ENCODE data around the gene ADM2.

ADM2 gene

GRCh38 chr22:50467773-50468440 lies 13.4 kb upstream of the ADM2 start:
- TF ChIP-seq CTCF (IDR thresholded peaks at IDR 0.05; ENCODE audit: borderline replicate concordance, control extremely low read depth, extremely low read depth, insufficient read depth, missing control alignments), result no peak
- in situ Hi-C loops (cut with MboI; ENCODE audit: low sequenced_read_pairs, unreplicated experiment), result no loop called here
- DNase-seq (ENCODE audit: low spot score), result no peak

- TF ChIP-seq CTCF (IDR thresholded peaks at IDR 0.05; ENCODE audit: borderline replicate concordance, control extremely low read depth, extremely low read depth, insufficient read depth, missing control alignments), result no peak
- in situ Hi-C loops (cut with MboI; ENCODE audit: low sequenced_read_pairs, unreplicated experiment), result no loop called here
- no peak for DNase-seq (ENCODE audit: low spot score)
Measured at GRCh38 chr22:50468626-50469025, 12.7 kb upstream of the ADM2 start.

GRCh38 chr22:50469377-50470305 lies 11.7 kb upstream of the ADM2 start:
- in situ Hi-C loops (cut with MboI; ENCODE audit: low sequenced_read_pairs, unreplicated experiment), result no loop called here
- no peak for TF ChIP-seq CTCF (IDR thresholded peaks at IDR 0.05; ENCODE audit: borderline replicate concordance, control extremely low read depth, extremely low read depth, insufficient read depth, missing control alignments)
- peak; percentile 94 for DNase-seq (ENCODE audit: low spot score)

- no peak for DNase-seq (ENCODE audit: low spot score)
- no peak for TF ChIP-seq CTCF (IDR thresholded peaks at IDR 0.05; ENCODE audit: borderline replicate concordance, control extremely low read depth, extremely low read depth, insufficient read depth, missing control alignments)
- in situ Hi-C loops (cut with MboI; ENCODE audit: low sequenced_read_pairs, unreplicated experiment), result no loop called here
Measured at GRCh38 chr22:50470491-50470890, 10.9 kb upstream of the ADM2 start.

GRCh38 chr22:50471197-50471847 lies 10.0 kb upstream of the ADM2 start:
- in situ Hi-C loops (cut with MboI; ENCODE audit: low sequenced_read_pairs, unreplicated experiment), result no loop called here
- DNase-seq (ENCODE audit: low spot score), result no peak
- TF ChIP-seq CTCF (IDR thresholded peaks at IDR 0.05; ENCODE audit: borderline replicate concordance, control extremely low read depth, extremely low read depth, insufficient read depth, missing control alignments), result no peak

GRCh38 chr22:50471962-50472361 lies 9.4 kb upstream of the ADM2 start:
- in situ Hi-C loops (cut with MboI; ENCODE audit: low sequenced_read_pairs, unreplicated experiment), result no loop called here
- no peak for TF ChIP-seq CTCF (IDR thresholded peaks at IDR 0.05; ENCODE audit: borderline replicate concordance, control extremely low read depth, extremely low read depth, insufficient read depth, missing control alignments)
- DNase-seq (ENCODE audit: low spot score), result no peak
